GM23338 (cell line): ENCODE measurements around the gene TCF7L1. TPM values are rescaled to one million over a fixed set of nuclear protein-coding genes. Genes with fewer than 3 reads are reported as not detected.
A peak's percentile ranks its signal among the peaks of the same experiment; 100 is the strongest.
"Not testable (repeated sequence)": the region's sequence is repeated elsewhere in the genome, so short reads cannot be mapped to it uniquely, and the experiment has no call there.

Experiments
- ATAC-seq: fragments of 200-7000 bp; cut with Tn5 transposase; 3 replicates; pipeline ENCODE4 v1.9.1; 2020
- DNase-seq: peaks from one replicate; pipeline ENCODE4 v3.0.0-alpha.2; 2015; ENCODE audit warnings: low spot score
- H2AFZ ChIP-seq: fragments of 200-600 bp; sonication (generic); 2 replicates; pipeline ENCODE4 v1.8.0; 2016; ENCODE audit warnings: antibody characterized with exemption, mild to moderate bottlenecking, moderate library complexity
- H3F3A ChIP-seq: fragments of 200-600 bp; sonication (generic); replicated peaks from 2 replicates; pipeline ENCODE4 v1.8.0; 2017; ENCODE audit warnings: antibody characterized with exemption, mixed run types, low read depth
- H3K27ac ChIP-seq: fragments of 200-600 bp; sonication (generic); 2 replicates; pipeline ENCODE4 v1.6.1; 2016; ENCODE audit warnings: low read depth
- H3K27me3 ChIP-seq: fragments of 200-600 bp; sonication (generic); 2 replicates; pipeline ENCODE4 v1.8.0; 2016; ENCODE audit warnings: mild to moderate bottlenecking, mixed run types, moderate library complexity; ENCODE audit not compliant: insufficient read depth
- H3K36me3 ChIP-seq: fragments of 200-600 bp; sonication (generic); 2 replicates; pipeline ENCODE4 v1.8.0; 2016; ENCODE audit warnings: mild to moderate bottlenecking; ENCODE audit not compliant: insufficient read depth
- H3K4me1 ChIP-seq: fragments of 200-600 bp; sonication (generic); 2 replicates; pipeline ENCODE4 v1.8.0; 2016; ENCODE audit warnings: mild to moderate bottlenecking, moderate library complexity; ENCODE audit not compliant: insufficient read depth
- H3K4me2 ChIP-seq: fragments of 200-600 bp; sonication (generic); 2 replicates; pipeline ENCODE4 v1.7.1; 2017; ENCODE audit warnings: mixed run types
- H3K4me3 ChIP-seq: fragments of 200-600 bp; sonication (generic); 2 replicates; pipeline ENCODE4 v1.6.1; 2016; ENCODE audit warnings: mixed run types
- H3K79me2 ChIP-seq: fragments of 200-600 bp; sonication (generic); replicated peaks from 2 replicates; pipeline ENCODE4 v1.8.0; 2017; ENCODE audit warnings: mild to moderate bottlenecking; ENCODE audit not compliant: insufficient read depth
- H3K9me2 ChIP-seq: fragments of 200-600 bp; sonication (generic); 2 replicates; pipeline ENCODE4 v1.8.0; 2017; ENCODE audit not compliant: insufficient read depth
- H4K20me1 ChIP-seq: fragments of 200-600 bp; sonication (generic); replicated peaks from 2 replicates; pipeline ENCODE4 v1.8.0; 2017; ENCODE audit warnings: mild to moderate bottlenecking; ENCODE audit not compliant: insufficient read depth
- H3K27ac Mint-ChIP-seq: 2 replicates; pipeline ENCODE4 v1.8.0; 2020; ENCODE audit warnings: inconsistent platforms, mild to moderate bottlenecking, moderate library complexity, mixed read lengths
- H3K27me3 Mint-ChIP-seq: 3 replicates; pipeline ENCODE4 v1.8.0; 2022; ENCODE audit warnings: low read depth, mild to moderate bottlenecking, moderate library complexity, mixed read lengths, inconsistent platforms; ENCODE audit not compliant: insufficient read depth, poor library complexity
- H3K36me3 Mint-ChIP-seq: 3 replicates; pipeline ENCODE4 v1.8.0; 2021; ENCODE audit warnings: low read depth, mild to moderate bottlenecking, inconsistent platforms, moderate library complexity, mixed read lengths
- H3K4me1 Mint-ChIP-seq: 3 replicates; pipeline ENCODE4 v1.8.0; 2020; ENCODE audit warnings: mild to moderate bottlenecking, inconsistent platforms, mixed read lengths
- H3K4me3 Mint-ChIP-seq: 3 replicates; pipeline ENCODE4 v1.8.0; 2021; ENCODE audit warnings: moderate library complexity, mild to moderate bottlenecking, inconsistent platforms, mixed read lengths
- H3K9me3 Mint-ChIP-seq: 3 replicates; pipeline ENCODE4 v1.8.0; 2020; ENCODE audit warnings: moderate library complexity, mild to moderate bottlenecking, inconsistent platforms, mixed read lengths
- CREB1 ChIP-seq: fragments of 250-450 bp; sonication (Bioruptor Pico); IDR thresholded peaks from 2 replicates; pipeline ENCODE4 v1.5.0; 2020; ENCODE audit warnings: low read depth, mild to moderate bottlenecking, moderate library complexity
- EZH2 ChIP-seq: fragments of 200-600 bp; sonication (generic); IDR thresholded peaks from one replicate; pipeline ENCODE4 v1.8.0; 2017; ENCODE audit warnings: antibody characterized with exemption, mild to moderate bottlenecking, low read depth; ENCODE audit not compliant: unreplicated experiment
- NANOG ChIP-seq: IDR thresholded peaks from 2 replicates; pipeline ENCODE4 v1.6.1; 2016; ENCODE audit warnings: antibody characterized with exemption, borderline replicate concordance
- REST ChIP-seq: IDR thresholded peaks from one replicate; pipeline ENCODE4 v1.6.1; 2018; ENCODE audit warnings: antibody characterized with exemption; ENCODE audit not compliant: unreplicated experiment
- STAT1 ChIP-seq: IDR thresholded peaks from one replicate; pipeline ENCODE4 v1.6.1; 2016; ENCODE audit warnings: antibody characterized with exemption; ENCODE audit not compliant: unreplicated experiment
- ZNF114 ChIP-seq: fragments of 250-450 bp; sonication (Bioruptor Pico); IDR thresholded peaks from 2 replicates; pipeline ENCODE4 v1.5.0; 2020; ENCODE audit warnings: mild to moderate bottlenecking, moderate library complexity
- ZNF331 ChIP-seq: fragments of 250-450 bp; sonication (Bioruptor Pico); IDR thresholded peaks from 2 replicates; pipeline ENCODE4 v1.5.0; 2020; ENCODE audit warnings: low read depth, mild to moderate bottlenecking, moderate library complexity
- ZNF462 ChIP-seq: fragments of 250-450 bp; sonication (Bioruptor Pico); IDR thresholded peaks from 2 replicates; pipeline ENCODE4 v1.5.0; 2020; ENCODE audit warnings: mild to moderate bottlenecking, moderate library complexity
- polyA plus RNA-seq: library from polyadenylated mRNA; unstranded; fragments of >200 nt; fragmentation: Nextera tagmentation; extraction: Ambion mirVana; gene quantifications from 2 replicates; pipeline ENCODE4 v1.2.1, GENCODE V29; 2016
- total RNA-seq: library from RNA; depleted of rRNA; stranded (reverse); fragments of >200 nt; shearing (Covaris generic); gene quantifications from 2 replicates; pipeline ENCODE4 v1.2.3, GENCODE V29; 2014

The TCF7L1 gene
- total and polyA plus RNA-seq, 2 experiments from 2014 or later = 47.3 to 101 TPM

- H3K79me2 ChIP-seq = peaks cover 33% of the 10 kb centered on the region
- peaks cover 12% of the 10 kb centered on the region for H3K36me3 ChIP-seq
- H2AFZ ChIP-seq = no peak overlapping the region
- Mint-ChIP-seq H3K27me3 (peaks cover 9% of the 10 kb centered on the region), H3K36me3 (peaks cover 33% of the 10 kb centered on the region), H3K4me1 (peaks cover 44% of the 10 kb centered on the region), H3K4me3 (peak overlapping the region; percentile 11; the same call in 2 of the 3 replicates), H3K27ac (no peak overlapping the region; the same call in 1 of the 2 replicates), H3K9me3 (peaks cover 4% of the 10 kb centered on the region; the same call in 2 of the 3 replicates)
- H3K27me3 ChIP-seq = no peaks in the 10 kb centered on the region
- H3K4me2 ChIP-seq = peak overlapping the region; percentile 84; the same call in 1 of the 2 replicates
- peaks cover 23% of the 10 kb centered on the region for H4K20me1 ChIP-seq
- H3F3A ChIP-seq = no peaks in the 10 kb centered on the region
- H3K27ac ChIP-seq = no peak overlapping the region
- no peak overlapping the region for H3K4me3 ChIP-seq
- no peaks in the 10 kb centered on the region for H3K9me2 ChIP-seq
- H3K4me1 ChIP-seq = peaks cover 37% of the 10 kb centered on the region
- ATAC-seq (no peak), DNase-seq (no peak)
- TF ChIP-seq STAT1 (no peak), EZH2 (no peak), ZNF462 (CRISPR knock-in tag) (no peak), ZNF114 (CRISPR knock-in tag) (no peak), REST (no peak), ZNF331 (CRISPR knock-in tag) (no peak), CREB1 (CRISPR knock-in tag) (no peak), NANOG (no peak)
Measured at GRCh38 chr2:85329181-85329651, 196.0 kb downstream of the TCF7L1 start.

GRCh38 chr2:85329701-85330100 lies 196.5 kb downstream of the TCF7L1 start:
- not testable (repeated sequence) for H3K9me3 Mint-ChIP-seq, H3K9me2 ChIP-seq, H3K36me3 ChIP-seq, H3K27me3 Mint-ChIP-seq, H3K27ac ChIP-seq, H3K4me2 ChIP-seq, H2AFZ ChIP-seq, H3K4me3 Mint-ChIP-seq, DNase-seq, H3K27me3 ChIP-seq, H3F3A ChIP-seq, H3K4me3 ChIP-seq, ATAC-seq, H3K27ac Mint-ChIP-seq
- Histone ChIP-seq H4K20me1 (peaks cover 23% of the 10 kb centered on the region), H3K79me2 (peaks cover 28% of the 10 kb centered on the region), H3K4me1 (peaks cover 37% of the 10 kb centered on the region)
- peaks cover 28% of the 10 kb centered on the region for H3K36me3 Mint-ChIP-seq
- H3K4me1 Mint-ChIP-seq = peaks cover 44% of the 10 kb centered on the region
